ENCODE measurements around the gene CSRP3.

The CSRP3 gene

DNA sequence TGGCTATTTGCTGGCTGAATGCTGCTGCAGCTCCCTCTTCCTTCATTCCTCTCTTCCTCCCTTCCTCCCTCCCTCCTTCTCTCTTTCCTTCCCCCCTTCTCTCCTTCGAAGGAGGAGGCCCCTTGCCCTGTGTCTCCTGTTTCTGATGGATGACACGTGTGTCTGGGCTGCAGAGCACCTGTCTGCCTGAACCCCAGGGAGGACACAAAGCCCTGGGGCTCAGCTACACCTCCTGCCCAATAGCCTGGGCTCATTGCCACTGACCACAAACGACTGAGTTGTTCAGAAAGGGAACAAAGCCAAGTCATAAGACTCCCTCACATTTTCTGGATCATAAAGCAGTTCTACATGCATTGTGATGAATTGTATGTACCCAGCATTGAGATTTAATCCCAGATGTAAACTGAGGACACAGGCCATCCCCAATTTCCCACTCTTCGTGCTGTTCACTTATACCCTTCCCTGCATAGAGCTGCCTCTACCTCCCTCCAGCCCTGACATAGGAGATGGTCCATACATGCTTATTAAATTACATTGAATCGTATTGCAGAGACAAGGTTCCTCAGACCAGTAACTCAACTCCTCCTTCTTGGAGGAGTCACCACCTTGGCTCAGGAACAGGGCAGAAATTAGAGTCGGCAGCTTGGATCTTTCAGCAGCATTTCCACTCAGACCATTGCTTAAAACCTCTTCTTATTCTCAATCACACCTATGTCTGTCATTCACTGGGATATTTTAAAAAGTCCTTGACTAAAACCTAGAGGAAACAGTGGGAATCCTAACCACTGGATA lies 1.2 kb downstream of the CSRP3 start:
- peak; percentile 71 to 77 for DNase-seq (ENCODE audit: low read depth in 2 of 2)
- TF ChIP-seq, protein P1, sequence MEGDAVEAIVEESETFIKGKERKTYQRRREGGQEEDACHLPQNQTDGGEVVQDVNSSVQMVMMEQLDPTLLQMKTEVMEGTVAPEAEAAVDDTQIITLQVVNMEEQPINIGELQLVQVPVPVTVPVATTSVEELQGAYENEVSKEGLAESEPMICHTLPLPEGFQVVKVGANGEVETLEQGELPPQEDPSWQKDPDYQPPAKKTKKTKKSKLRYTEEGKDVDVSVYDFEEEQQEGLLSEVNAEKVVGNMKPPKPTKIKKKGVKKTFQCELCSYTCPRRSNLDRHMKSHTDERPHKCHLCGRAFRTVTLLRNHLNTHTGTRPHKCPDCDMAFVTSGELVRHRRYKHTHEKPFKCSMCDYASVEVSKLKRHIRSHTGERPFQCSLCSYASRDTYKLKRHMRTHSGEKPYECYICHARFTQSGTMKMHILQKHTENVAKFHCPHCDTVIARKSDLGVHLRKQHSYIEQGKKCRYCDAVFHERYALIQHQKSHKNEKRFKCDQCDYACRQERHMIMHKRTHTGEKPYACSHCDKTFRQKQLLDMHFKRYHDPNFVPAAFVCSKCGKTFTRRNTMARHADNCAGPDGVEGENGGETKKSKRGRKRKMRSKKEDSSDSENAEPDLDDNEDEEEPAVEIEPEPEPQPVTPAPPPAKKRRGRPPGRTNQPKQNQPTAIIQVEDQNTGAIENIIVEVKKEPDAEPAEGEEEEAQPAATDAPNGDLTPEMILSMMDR (IDR thresholded peaks at IDR 0.05; ENCODE audit: low read depth, low read length), result no peak
- H3K4me3 ChIP-seq (replicated peaks in 1 of 2; ENCODE audit: low read depth in 2 of 2, low read length in 2 of 2), result no peak overlapping the region

DNA sequence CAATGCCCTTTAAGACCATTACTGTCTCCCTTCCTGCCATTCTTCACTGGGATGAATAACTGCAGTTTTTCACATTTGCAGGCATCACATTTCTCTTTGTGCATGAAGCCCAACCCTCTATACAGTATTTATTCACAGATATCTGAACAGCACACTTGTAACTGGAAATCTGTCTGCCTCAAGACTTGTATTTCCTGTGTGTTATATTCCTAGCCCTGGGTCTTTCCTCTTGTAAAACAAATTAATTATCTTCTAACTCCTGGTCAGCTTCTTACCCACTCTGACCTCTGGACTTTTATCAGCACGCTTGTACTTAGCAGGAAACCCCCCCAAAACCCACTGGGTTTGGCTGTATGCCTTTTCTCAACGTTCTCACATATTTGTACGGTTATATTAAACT lies 2.0 kb downstream of the CSRP3 start:
- peak in 1 of 2 donors; percentile 41 for DNase-seq (ENCODE audit: low read depth in 2 of 2)
- no peak overlapping the region for H3K4me3 ChIP-seq (replicated peaks in 1 of 2; ENCODE audit: low read depth in 2 of 2, low read length in 2 of 2)
- TF ChIP-seq, protein P1 (IDR thresholded peaks at IDR 0.05; ENCODE audit: low read depth, low read length), result no peak

DNA sequence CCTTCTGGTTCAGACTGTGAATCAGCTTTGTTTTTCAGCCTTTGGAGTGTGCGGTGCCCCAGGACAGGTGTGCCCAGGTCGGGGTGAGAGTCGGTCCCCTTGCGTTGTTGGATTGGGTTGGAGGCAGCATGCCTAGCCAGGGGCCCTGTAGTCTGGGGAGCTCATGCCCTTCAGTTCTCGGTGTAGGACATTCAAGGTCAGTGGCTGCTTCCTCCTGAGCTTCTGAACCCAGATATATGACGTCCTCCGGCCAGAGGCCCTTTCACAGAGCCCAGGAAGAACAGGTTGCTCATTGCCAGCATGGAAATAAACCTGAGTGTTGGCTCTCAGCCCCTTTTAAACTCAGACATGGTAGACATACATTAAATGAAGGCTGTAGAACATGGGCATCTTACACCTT lies 2.7 kb downstream of the CSRP3 start:
- no peak for DNase-seq (ENCODE audit: low read depth in 2 of 2)
- TF ChIP-seq, protein P1 (IDR thresholded peaks at IDR 0.05; ENCODE audit: low read depth, low read length), result no peak
- no peak overlapping the region for H3K4me3 ChIP-seq (replicated peaks in 1 of 2; ENCODE audit: low read depth in 2 of 2, low read length in 2 of 2)

DNA sequence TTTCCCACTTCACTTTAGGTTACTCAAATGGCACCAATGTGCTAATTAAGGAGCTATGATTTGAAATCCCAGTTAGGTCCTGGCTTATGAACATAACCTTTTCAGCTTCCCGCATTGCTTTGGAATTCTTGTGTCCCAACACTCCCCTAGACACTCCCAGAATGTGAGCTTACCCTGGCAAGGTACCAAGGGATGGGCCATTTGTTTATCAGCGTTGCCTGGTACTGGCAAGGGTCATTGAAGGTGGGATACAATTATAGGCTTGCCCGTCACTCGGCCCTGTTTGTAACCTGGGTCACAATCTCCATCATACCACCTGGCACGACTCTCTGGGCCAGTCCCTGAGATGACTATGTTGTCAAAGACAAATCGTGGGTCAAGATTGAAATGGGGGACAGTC lies 5.4 kb downstream of the CSRP3 start:
- TF ChIP-seq, protein P1 (IDR thresholded peaks at IDR 0.05; ENCODE audit: low read depth, low read length), result no peak
- no peak for DNase-seq (ENCODE audit: low read depth in 2 of 2)
- no peak overlapping the region for H3K4me3 ChIP-seq (replicated peaks in 1 of 2; ENCODE audit: low read depth in 2 of 2, low read length in 2 of 2)

DNA sequence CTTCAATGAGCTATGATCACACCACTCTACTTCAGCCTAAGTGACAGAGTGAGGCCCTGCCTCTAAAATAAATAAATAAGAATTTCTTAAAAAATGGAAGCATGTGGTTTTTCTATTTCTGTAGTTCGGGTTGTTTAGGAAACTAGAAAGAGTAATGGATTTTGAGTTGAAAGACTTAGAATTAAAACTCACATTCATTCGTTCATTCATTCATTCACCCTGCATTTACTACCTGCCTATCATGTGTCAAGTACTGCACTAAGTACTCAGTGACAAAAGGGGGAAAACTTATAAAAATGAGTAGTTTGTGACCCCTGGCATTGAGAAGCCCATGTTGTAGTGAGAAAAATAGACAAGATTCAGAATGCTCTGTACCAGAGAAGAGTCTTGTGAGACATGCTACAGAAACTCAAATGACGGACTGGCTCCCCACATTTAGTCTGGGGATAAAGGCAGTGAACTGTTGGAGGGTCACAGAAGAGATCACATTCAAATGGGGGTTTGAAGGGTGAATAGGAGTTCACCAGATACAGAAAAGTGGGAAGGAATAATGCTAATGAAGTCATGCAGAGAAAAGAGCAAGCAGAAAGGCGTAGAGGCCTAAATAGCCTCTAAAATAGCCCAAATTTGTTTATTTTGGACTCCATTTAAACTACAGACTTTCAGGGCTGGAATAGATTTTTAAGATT lies 7.0 kb downstream of the CSRP3 start:
- TF ChIP-seq, protein P1 (IDR thresholded peaks at IDR 0.05; ENCODE audit: low read depth, low read length), result no peak
- no peak overlapping the region for H3K4me3 ChIP-seq (replicated peaks in 1 of 2; ENCODE audit: low read depth in 2 of 2, low read length in 2 of 2)

DNA sequence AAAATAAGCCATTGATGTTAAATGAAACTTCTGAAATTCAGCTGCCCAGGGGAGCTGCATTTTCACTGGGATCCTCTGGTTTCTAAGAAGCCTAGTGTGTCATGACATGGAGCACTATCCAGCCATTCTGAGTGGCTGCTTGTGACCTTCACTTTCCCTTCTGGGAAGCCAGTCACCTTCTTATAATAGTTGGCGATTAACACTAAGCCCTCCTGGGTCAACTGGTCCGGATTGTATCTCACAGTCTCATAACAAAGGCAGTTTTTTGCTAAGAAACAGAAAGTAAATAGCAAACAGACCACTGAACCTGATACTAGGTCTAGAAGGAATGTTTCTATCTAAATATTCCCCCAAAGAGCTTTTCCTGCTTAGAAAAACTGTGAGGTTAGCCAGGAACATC lies 7.9 kb downstream of the CSRP3 start:
- no peak overlapping the region for H3K4me3 ChIP-seq (replicated peaks in 1 of 2; ENCODE audit: low read depth in 2 of 2, low read length in 2 of 2)
- DNase-seq (ENCODE audit: low read depth in 2 of 2), result peak in 1 of 2 donors; percentile 20
- TF ChIP-seq, protein P1 (IDR thresholded peaks at IDR 0.05; ENCODE audit: low read depth, low read length), result no peak

More for the DNA sequence above, 7.0 kb downstream of the CSRP3 start:
- no peak for DNase-seq (ENCODE audit: low read depth in 2 of 2)

All from cardiac fibroblast (primary cell).